Right cardiac atrium (tissue), 5 donors: ENCODE measurements around the gene TIFAB. TPM values are rescaled to one million over a fixed set of nuclear protein-coding genes. Genes with fewer than 3 reads are reported as not detected.

Experiments used
- ATAC-seq, 2 donors: fragments of 200-7000 bp; cut with Tn5 transposase; one replicate each; pipeline versions ENCODE4 v1.8.0 to v1.9.1; 2020; ENCODE audit warnings: moderate library complexity in 2 of 2, mild to moderate bottlenecking in 1 of 2
- DNase-seq, 3 donors: peaks; one replicate each; pipeline ENCODE4 v3.0.0-alpha.2; 2020
- H3K27ac ChIP-seq: one replicate; pipeline ENCODE4 v1.5.1; 2013; ENCODE audit warnings: mild to moderate bottlenecking, low read length, control low read depth, moderate library complexity
- H3K27me3 ChIP-seq: one replicate; pipeline ENCODE4 v1.6.1; 2013; ENCODE audit not compliant: control insufficient read depth, insufficient read depth
- H3K4me1 ChIP-seq: one replicate; pipeline ENCODE4 v1.6.1; 2013; ENCODE audit warnings: low read length; ENCODE audit not compliant: control insufficient read depth, insufficient read depth
- H3K4me3 ChIP-seq: one replicate; pipeline ENCODE4 v1.5.1; 2013; ENCODE audit warnings: low read length, control low read depth
- H3K9me3 ChIP-seq: one replicate; pipeline ENCODE4 v1.6.1; 2013; ENCODE audit warnings: low read length; ENCODE audit not compliant: control insufficient read depth
- WGBS: extraction: QIAGEN DNeasy Blood & Tissue Kit; methylation state at CpG from one replicate; pipeline ENCODE4 v1.1.7; 2013; 5-methylcytosine and 5-hydroxymethylcytosine counted together
- intact Hi-C, 4 donors: fragments of 100-400 bp; cut with DNase I; formaldehyde crosslinking; loops; one replicate each; pipeline versions ENCODE4 v1.11.0 to v1.14.0; 2022 to 2023
- polyA plus RNA-seq: library from polyadenylated mRNA; stranded (reverse); fragments of 200-250 nt; gene quantifications from one replicate; pipeline ENCODE4 v1.2.3, GENCODE V29; 2013
- total RNA-seq, 4 donors: library from RNA; stranded (reverse); fragmentation: NEBNext Ultra II Directional; extraction: Animal tissue kit (Norgen Biotek cat#: 25700); gene quantifications; one replicate each; pipeline ENCODE4 v1.2.1, GENCODE V29; 2021
- donor health status: healthy with polysubstance abuse.
- donor health status: DM: no; HTN: yes; CAD: no.
- donor health status: DM: no; HTN: no; CAD: no.
- donor health status: DM: no; HTN: yes; CAD: no; lungs with severe emphysema.
- donor health status: DM: yes; HTN: yes; CAD: no.

The TIFAB gene
- total and polyA plus RNA-seq, 5 donors, result not detected

DNA sequence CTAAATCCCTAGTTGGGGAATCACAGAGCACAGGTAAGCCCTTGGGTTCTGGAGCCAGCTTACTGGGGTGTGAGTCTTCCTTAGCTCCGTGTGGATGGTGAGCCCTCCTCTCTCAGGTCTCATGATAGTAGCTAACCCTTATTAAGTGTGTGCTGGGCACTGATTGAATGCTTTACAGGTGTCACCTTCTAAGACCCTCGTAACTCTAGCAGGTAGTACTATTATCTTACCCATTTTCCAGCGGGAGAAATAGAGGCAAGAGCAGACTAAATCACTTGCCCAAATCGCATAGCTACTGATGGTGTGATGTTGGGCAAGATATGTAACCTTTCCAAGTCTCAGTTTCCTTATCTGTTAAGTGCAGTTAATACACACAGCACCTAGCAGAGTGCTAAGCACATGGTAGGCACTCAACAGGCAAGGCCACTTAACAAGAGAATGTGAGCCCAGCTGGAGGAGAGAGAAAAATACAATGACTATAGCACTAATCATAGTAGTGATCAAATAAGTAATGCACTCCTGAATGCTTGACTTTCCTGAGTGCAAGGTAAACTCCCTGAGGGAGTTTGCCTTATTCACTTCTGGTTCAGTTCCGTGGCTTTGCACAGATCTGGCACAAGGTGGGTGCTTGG is 4.7 kb downstream of the TIFAB start, which contains the start of gene DCANP1:
TSS of gene DCANP1 (minus strand) at position 51 of the 632 bp plus-strand sequence. CDS start 240 bp downstream, outside the sequence.
- H3K27ac ChIP-seq, result no peak within 1 kb of the TSS
- ATAC-seq (no peak), DNase-seq (no peak)
- no peaks in the 10 kb centered on the region for H3K4me1 ChIP-seq
- H3K4me3 ChIP-seq, result no peak within 1 kb of the TSS
- H3K9me3 ChIP-seq, result no peaks in the 10 kb centered on the region
- no peaks in the 10 kb centered on the region for H3K27me3 ChIP-seq
- intact Hi-C loops, result no loop called here
- 89% methylated on average over 5 of the region's 5 CpGs for WGBS

DNA sequence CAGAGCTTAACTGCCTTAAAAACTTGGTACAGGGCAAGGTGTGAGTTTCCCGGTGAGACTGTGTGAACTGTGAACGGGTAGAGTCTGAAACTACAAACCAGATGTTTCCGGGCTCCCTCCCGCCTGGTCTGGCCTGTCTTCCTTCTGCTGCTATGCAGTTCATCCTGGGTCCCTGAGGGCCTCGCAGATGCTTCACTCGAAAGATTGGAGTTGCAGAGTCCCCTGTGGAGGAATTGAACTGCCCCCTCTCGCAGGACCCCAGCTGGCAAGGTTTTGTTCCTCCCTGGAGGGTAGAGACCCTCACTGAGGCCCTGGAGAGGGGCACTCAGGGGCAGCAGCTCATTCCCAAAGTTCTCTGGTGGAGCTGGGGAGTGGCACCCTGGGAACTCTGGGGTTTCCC is 5.5 kb downstream of the TIFAB start:
- H3K27me3 ChIP-seq, result no peaks in the 10 kb centered on the region
- H3K4me3 ChIP-seq, result no peak overlapping the region
- WGBS, result 51% methylated on average over 7 of the region's 7 CpGs
- no peaks in the 10 kb centered on the region for H3K4me1 ChIP-seq
- H3K9me3 ChIP-seq, result no peaks in the 10 kb centered on the region
- intact Hi-C loops, result no loop called here
- no peak overlapping the region for H3K27ac ChIP-seq
- DNase-seq, result no peak
- ATAC-seq, result no peak

DNA sequence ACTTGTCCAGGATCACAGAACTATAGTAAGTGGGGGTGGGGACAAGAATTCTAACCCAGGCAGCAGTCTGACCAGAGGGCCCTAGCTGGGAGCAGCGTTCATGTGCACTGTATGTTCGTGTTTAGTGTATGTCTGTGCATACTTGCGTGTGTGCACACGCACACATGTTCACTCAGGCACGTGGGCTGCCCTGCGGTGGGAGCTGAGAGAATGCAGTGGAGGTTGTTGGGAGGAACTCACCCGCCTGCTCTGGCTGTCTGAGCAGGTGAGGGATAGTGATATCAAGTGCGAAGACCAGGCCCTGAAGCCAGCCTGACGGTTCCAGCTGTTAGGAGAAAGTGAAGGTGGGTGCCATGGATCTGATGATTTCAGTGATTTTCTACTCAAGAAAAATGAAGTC is 5.9 kb downstream of the TIFAB start:
- peak in 1 of 3 donors; percentile 12 for DNase-seq

DNA sequence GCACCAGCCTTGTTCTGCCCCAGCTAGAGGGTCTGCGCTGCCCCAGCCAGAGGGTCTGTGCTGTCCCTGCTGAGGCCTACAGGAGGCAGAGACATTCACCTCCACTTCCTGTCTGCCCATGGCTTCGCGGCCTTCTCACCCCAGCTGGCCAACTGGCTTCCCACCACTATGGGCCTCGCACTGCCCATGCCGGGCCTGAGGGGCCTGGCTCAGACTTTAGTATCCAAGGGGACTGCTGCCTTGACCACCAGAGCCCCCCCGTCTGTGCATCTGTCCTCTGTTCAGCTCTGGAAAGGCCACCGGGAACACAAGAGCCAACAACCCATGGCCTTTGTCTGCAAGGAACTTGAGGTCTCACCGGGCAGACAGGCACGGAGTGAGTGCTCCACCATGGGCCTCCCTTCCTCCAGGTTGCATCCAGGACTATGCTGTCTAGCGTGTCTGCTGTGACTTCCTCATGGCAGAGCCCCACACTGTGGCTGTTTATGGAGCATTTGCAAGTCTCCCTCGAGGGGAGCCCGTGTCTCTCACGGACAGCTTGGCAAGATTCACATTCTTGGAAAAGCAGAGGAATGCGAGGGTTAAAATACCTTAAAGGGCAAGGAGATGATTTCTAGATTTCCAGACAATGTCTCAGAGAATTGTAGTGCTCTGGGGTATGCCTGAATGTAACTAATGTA is 6.7 kb downstream of the TIFAB start:
- H3K27ac ChIP-seq, result no peak overlapping the region
- intact Hi-C loops, result no loop called here
- no peaks in the 10 kb centered on the region for H3K9me3 ChIP-seq
- WGBS, result 84% methylated on average over 14 of the region's 14 CpGs
- DNase-seq (no peak), ATAC-seq (no peak)
- H3K4me1 ChIP-seq, result no peaks in the 10 kb centered on the region
- H3K4me3 ChIP-seq, result no peak overlapping the region
- no peaks in the 10 kb centered on the region for H3K27me3 ChIP-seq

More for the DNA sequence above, 5.9 kb downstream of the TIFAB start:
- intact Hi-C loops, result no loop called here
- Histone ChIP-seq H3K4me3 (no peak overlapping the region), H3K27ac (no peak overlapping the region), H3K9me3 (no peaks in the 10 kb centered on the region), H3K4me1 (no peaks in the 10 kb centered on the region), H3K27me3 (no peaks in the 10 kb centered on the region)
- ATAC-seq, result no peak
- WGBS, result 77% methylated on average over 9 of the region's 9 CpGs

DNA sequence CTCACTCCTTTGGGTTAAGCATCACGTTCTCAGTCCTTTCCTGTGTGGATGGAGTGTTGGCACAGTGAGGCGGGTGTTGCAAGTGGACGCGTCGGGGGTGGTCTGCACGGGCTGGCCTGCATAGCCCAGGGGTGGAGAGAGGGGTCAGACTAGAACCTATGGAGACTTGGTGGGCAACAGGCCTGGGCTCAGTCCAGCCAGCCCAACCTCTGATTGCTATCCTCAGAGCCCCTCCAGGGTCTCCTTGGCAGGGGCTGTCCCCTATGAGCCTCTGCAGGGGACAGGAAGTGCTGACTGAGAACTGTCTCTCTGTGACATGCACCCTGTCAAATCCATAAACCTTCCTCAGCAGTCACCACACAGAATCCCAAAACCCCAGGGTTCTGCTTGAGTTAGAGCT is 7.3 kb downstream of the TIFAB start:
- H3K4me3 ChIP-seq, result no peak overlapping the region
- H3K9me3 ChIP-seq, result no peaks in the 10 kb centered on the region
- no peaks in the 10 kb centered on the region for H3K27me3 ChIP-seq
- intact Hi-C loops, result no loop called here
- no peak for DNase-seq
- H3K27ac ChIP-seq, result no peak overlapping the region
- WGBS, result 89% methylated on average over 6 of the region's 6 CpGs
- no peak for ATAC-seq
- H3K4me1 ChIP-seq, result no peaks in the 10 kb centered on the region

DNA sequence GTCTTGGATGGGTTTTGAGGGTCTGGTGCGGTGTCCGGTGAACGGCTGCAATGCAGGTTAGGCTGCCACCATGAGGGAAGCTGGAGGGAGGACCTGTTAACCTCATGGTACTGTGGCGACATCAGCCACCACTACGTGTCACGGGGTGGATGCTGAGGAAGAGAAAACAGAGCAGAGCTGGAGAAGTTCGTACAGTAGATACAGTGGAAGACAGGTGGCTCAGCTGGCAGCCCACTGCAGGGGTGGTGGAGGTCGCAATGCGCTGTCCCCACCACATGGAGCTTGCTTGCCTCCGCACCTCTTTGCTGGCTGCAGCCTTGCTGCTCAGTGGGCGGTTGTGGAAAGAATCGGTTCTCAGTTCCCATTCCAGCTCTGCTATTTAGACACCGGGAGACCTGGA is 7.8 kb downstream of the TIFAB start:
- H3K27me3 ChIP-seq, result no peaks in the 10 kb centered on the region
- no peaks in the 10 kb centered on the region for H3K9me3 ChIP-seq
- no peak overlapping the region for H3K4me3 ChIP-seq
- ATAC-seq (no peak), DNase-seq (no peak)
- intact Hi-C loops, result no loop called here
- 88% methylated on average over 13 of the region's 13 CpGs for WGBS
- no peak overlapping the region for H3K27ac ChIP-seq
- H3K4me1 ChIP-seq, result no peaks in the 10 kb centered on the region

DNA sequence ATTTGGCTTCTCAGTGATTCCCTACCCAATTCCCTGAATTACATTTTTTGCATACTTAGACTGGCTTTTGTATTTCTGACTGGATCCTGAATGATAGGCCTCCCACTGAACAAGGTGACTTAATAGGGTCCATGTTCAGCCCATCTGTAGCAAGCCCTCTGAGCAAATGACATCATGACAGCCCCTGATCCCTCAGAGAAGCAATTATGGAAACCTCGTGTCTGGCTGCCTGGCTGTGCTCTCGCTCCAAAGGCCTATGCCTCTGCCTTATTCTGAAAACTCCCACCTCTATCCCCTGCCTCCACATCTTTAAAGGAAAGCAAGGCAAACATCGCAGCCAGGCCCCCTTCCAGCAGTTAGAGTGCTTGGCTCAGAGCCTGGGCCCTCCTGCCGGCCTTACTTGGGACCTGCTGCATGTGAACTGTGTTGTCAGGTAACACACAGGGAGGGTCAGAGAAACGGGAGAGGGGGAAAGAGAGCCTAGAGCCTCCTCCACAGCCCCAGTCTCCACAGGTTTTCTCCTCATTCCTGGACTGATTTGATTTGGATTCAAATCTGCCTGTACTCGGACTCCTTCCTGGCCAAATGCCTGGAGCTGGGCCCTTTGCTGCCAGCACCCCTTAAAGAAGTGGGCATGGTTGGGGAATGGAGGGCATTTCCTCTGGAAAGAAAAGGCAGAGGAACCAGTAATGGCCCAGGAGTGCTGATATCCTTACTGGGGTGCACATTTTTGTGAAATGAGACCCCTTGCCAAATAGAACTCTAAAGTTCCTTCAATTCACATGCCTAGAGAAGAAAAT is 8.8 kb downstream of the TIFAB start:
- H3K27me3 ChIP-seq, result no peaks in the 10 kb centered on the region
- WGBS, result 39% methylated on average over 6 of the region's 6 CpGs
- DNase-seq (no peak), ATAC-seq (no peak)
- intact Hi-C loops, result no loop called here
- no peaks in the 10 kb centered on the region for H3K4me1 ChIP-seq
- H3K4me3 ChIP-seq, result no peak overlapping the region
- no peak overlapping the region for H3K27ac ChIP-seq
- no peaks in the 10 kb centered on the region for H3K9me3 ChIP-seq

DNA sequence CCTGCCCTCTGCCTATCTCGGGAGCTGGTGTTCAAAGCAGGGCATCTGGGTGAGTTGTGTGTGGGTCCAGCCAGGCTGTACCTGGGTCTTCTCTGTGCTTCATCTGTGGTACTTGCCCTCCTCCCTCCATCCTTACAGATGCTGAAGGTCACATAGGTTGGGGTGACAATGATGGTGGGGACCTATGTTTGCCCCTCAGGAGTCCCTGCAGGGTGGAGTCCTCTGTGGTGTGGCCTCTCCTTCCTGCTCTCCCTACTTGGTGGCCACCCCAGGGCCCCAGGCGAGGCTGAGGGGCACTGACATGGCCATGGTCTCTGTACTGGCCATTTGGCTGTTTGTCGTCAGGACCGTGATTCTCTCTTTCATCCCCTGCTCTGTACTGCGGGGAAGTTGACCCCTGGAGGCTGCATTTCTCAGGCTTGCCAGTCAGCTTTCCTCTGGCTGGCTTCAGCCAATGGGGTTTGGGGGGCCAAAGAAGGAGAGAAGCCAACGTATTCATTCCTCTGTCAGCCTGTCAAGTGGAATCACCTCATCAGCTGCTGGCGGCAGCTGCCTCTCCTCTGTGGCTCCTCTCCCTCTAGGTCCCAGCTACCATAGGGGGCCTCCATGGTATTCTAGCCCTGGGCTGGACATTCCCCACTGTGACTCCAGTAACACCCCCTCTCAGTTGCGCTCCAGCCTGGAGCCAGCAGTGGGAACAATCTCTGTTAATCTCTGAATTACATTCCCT is 9.6 kb downstream of the TIFAB start:
- intact Hi-C loops, result no loop called here
- 75% methylated on average over 8 of the region's 8 CpGs for WGBS
- Histone ChIP-seq H3K4me3 (no peak overlapping the region), H3K27me3 (no peaks in the 10 kb centered on the region), H3K27ac (no peak overlapping the region), H3K9me3 (no peaks in the 10 kb centered on the region), H3K4me1 (no peaks in the 10 kb centered on the region)
- DNase-seq (no peak), ATAC-seq (no peak)

DNA sequence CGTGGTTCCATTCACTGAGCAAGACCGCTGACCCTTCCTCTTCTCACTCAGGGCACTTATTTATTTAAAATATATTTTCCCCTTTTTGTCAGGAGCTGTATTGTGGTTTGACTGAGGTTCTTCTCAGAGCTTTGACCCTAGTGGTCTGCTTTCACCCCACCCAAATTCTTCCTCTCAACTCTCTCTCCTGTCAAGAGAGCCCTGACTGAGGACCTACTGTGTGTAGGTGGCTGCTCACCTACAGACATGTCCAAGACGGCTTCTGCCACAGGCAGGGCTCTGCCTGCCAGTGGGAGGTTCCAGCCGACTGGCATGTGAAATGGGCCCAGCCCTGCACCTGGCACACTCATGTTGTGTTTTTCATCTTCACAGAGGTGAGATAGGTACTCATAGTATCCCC is 10.2 kb downstream of the TIFAB start:
- DNase-seq, result peak in 1 of 3 donors; percentile 42
- no peak overlapping the region for H3K27ac ChIP-seq
- 83% methylated on average over 4 of the region's 4 CpGs for WGBS

DNA sequence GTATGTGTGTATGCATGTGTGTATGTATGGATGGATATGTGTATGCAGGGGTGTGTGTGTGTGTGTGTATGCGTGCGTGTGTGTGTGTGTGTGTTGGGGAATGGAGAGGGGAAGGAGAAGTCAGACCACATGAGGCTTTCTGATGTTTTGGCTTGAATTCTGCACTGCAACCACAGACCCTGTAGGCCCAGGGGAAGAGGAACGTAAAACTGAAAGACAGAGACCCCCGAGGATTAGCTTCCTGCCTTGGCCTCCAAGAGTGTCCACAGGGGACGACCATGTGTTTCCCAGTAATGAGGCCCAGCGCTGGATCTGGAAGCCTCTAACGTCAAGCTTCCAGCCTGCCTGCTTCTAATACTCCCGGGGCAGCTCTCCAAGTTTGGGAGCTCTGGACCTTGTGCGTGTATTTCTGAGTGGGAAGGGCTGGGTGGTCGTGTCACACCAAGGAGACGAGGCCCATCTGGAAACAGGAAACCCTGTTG is 10.8 kb downstream of the TIFAB start:
- H3K9me3 ChIP-seq, result no peaks in the 10 kb centered on the region
- 46% methylated on average over 11 of the region's 11 CpGs for WGBS
- H3K4me3 ChIP-seq, result no peak overlapping the region
- H3K27ac ChIP-seq, result no peak overlapping the region
- intact Hi-C loops, result no loop called here
- peak in 2 of 3 donors; percentile 63 to 65 for DNase-seq
- no peaks in the 10 kb centered on the region for H3K27me3 ChIP-seq
- no peak for ATAC-seq
- no peaks in the 10 kb centered on the region for H3K4me1 ChIP-seq

More for the DNA sequence above, 10.2 kb downstream of the TIFAB start:
- ATAC-seq, result no peak
- Histone ChIP-seq H3K4me1 (no peaks in the 10 kb centered on the region), H3K9me3 (no peaks in the 10 kb centered on the region), H3K27me3 (no peaks in the 10 kb centered on the region), H3K4me3 (no peak overlapping the region)
- intact Hi-C loops, result no loop called here
